PC-9 (cell line): ENCODE measurements around the gene WWC2.

Experiments
- CTCF ChIP-seq: fragments of 200-600 bp; sonication (generic); conservative IDR thresholded peaks from 2 replicates; pipeline ENCODE4 v1.6.1; 2017; ENCODE audit warnings: mixed run types, antibody characterized with exemption, mild to moderate bottlenecking, moderate library complexity
- EZH2 ChIP-seq: fragments of 200-600 bp; sonication (generic); IDR thresholded peaks from 2 replicates; pipeline ENCODE4 v1.8.0; 2017; ENCODE audit warnings: antibody characterized with exemption, low read depth

- no peak for TF ChIP-seq EZH2
- no peak for TF ChIP-seq CTCF
Observed at GRCh38 chr4:183304538-183304937, 205.5 kb downstream of the WWC2 start.
